ENCODE results near the gene P2RX2. TPM values are rescaled to one million over a fixed set of nuclear protein-coding genes. Genes with fewer than 3 reads are reported as not detected.

Gene P2RX2
- total RNA-seq, 2 donors from 2014 or later = 0.32 to 8.2 TPM

GRCh38 chr12:132571051-132571450 lies 47.5 kb upstream of the P2RX2 start:
- Histone ChIP-seq H3K27ac (no peak overlapping the region), H3K4me3 (no peak overlapping the region), H3K27me3 (replicated peaks; ENCODE audit: insufficient read depth) (no peaks in the 10 kb centered on the region), H3K36me3 (peaks cover 0 to 5% of the 10 kb centered on the region in 2 donors), H3K9me3 (no peaks in the 10 kb centered on the region), H3K4me1 (replicated peaks) (no peaks in the 10 kb centered on the region)
- 92% methylated on average over 27 of the region's 27 CpGs for WGBS
- intact Hi-C loops (cut with DNase I) = no loop called here
- TF ChIP-seq, protein P1, sequence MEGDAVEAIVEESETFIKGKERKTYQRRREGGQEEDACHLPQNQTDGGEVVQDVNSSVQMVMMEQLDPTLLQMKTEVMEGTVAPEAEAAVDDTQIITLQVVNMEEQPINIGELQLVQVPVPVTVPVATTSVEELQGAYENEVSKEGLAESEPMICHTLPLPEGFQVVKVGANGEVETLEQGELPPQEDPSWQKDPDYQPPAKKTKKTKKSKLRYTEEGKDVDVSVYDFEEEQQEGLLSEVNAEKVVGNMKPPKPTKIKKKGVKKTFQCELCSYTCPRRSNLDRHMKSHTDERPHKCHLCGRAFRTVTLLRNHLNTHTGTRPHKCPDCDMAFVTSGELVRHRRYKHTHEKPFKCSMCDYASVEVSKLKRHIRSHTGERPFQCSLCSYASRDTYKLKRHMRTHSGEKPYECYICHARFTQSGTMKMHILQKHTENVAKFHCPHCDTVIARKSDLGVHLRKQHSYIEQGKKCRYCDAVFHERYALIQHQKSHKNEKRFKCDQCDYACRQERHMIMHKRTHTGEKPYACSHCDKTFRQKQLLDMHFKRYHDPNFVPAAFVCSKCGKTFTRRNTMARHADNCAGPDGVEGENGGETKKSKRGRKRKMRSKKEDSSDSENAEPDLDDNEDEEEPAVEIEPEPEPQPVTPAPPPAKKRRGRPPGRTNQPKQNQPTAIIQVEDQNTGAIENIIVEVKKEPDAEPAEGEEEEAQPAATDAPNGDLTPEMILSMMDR (IDR thresholded peaks at IDR 0.05) = no peak
- TF ChIP-seq POLR2A (IDR thresholded peaks at IDR 0.05) (no peak), POLR2AphosphoS5 (IDR thresholded peaks at IDR 0.05) (no peak)
- DNase-seq (ENCODE audit: low spot score) = no peak

- Histone ChIP-seq H3K27me3 (replicated peaks; ENCODE audit: insufficient read depth) (no peaks in the 10 kb centered on the region), H3K36me3 (peaks cover 0 to 5% of the 10 kb centered on the region in 2 donors), H3K27ac (no peak overlapping the region), H3K4me1 (replicated peaks) (no peaks in the 10 kb centered on the region), H3K4me3 (no peak overlapping the region), H3K9me3 (no peaks in the 10 kb centered on the region)
- DNase-seq (ENCODE audit: low spot score) = no peak
- WGBS = 80% methylated on average over 20 of the region's 20 CpGs
- TF ChIP-seq POLR2AphosphoS5 (IDR thresholded peaks at IDR 0.05) = no peak
- TF ChIP-seq, protein P1 (IDR thresholded peaks at IDR 0.05) = no peak
- no peak for TF ChIP-seq POLR2A (IDR thresholded peaks at IDR 0.05)
- intact Hi-C loops (cut with DNase I) = no loop called here
These were observed 47.0 kb upstream of the P2RX2 start for GRCh38 chr12:132571598-132571997.

- H3K9me3 ChIP-seq = no peaks in the 10 kb centered on the region
- TF ChIP-seq POLR2AphosphoS5 (IDR thresholded peaks at IDR 0.05) (no peak), POLR2A (IDR thresholded peaks at IDR 0.05) (no peak)
- TF ChIP-seq, protein P1 (IDR thresholded peaks at IDR 0.05) = no peak
- intact Hi-C loops (cut with DNase I) = no loop called here
- no peak overlapping the region for H3K4me3 ChIP-seq
- H3K36me3 ChIP-seq = peaks cover 0 to 5% of the 10 kb centered on the region in 2 donors
- no peaks in the 10 kb centered on the region for H3K27me3 ChIP-seq (replicated peaks; ENCODE audit: insufficient read depth)
- 57% methylated on average over 26 of the region's 26 CpGs for WGBS
- no peak overlapping the region for H3K27ac ChIP-seq
- peak; percentile 51 for DNase-seq (ENCODE audit: low spot score)
- no peaks in the 10 kb centered on the region for H3K4me1 ChIP-seq (replicated peaks)
These were observed 46.5 kb upstream of the P2RX2 start for GRCh38 chr12:132572106-132572505.

DNA sequence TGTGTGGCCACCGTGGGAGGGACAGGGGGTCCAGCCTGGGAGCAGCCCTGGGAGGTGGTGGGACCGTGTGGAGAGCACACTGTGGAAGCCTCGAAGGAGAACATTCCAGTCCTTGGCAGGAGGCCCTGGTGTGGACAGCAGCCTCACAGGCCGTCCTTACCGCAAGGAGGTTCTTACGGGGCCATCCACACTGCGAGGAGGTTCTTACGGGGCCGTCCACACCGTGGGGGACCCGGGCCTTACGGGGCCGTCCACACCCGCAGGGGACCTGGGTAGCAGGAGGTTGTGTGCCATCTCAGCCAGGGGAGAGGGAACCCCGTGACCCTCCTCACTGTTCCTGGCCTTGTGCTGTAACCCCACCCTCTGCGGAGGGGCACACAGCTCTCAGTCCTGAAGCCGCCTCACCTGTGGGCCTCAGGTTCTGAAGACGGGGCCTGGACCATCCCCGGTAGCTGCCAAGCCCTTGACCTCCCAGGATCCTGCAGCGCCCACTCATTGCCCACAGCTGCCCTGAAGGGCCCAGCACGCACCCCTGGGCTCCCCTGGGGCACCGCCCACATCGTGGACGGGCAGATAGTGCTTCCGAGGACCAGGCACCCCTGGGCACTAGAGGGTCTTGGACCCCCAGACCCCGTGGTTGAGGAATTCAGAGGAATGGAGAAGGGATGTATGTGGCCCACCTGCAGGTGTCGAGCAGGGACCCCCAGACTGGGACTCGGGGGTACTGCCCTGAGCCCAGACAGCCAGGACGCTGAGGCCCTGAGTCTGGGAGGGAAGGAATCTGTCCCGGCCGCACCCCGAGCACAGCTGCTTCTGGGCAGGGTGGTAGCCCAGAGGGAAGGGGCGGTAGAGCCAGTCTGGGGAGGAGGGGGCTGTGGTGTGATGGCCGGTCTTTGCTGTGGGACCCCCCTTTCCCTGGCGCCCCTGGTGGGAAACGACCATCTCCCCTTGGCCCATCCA lies 45.5 kb upstream of the P2RX2 start:
- TF ChIP-seq, protein P1 (IDR thresholded peaks at IDR 0.05) = no peak
- TF ChIP-seq POLR2A (IDR thresholded peaks at IDR 0.05) (no peak), POLR2AphosphoS5 (IDR thresholded peaks at IDR 0.05) (no peak)
- no peak overlapping the region for H3K4me3 ChIP-seq
- H3K4me1 ChIP-seq (replicated peaks) = no peaks in the 10 kb centered on the region
- intact Hi-C loops (cut with DNase I) = no loop called here
- H3K36me3 ChIP-seq = peaks cover 0 to 5% of the 10 kb centered on the region in 2 donors
- no peaks in the 10 kb centered on the region for H3K9me3 ChIP-seq
- H3K27ac ChIP-seq = no peak overlapping the region
- 88% methylated on average over 34 of the region's 36 CpGs for WGBS
- no peak for DNase-seq (ENCODE audit: low spot score)
- no peaks in the 10 kb centered on the region for H3K27me3 ChIP-seq (replicated peaks; ENCODE audit: insufficient read depth)
